ENCODE results near the gene RPL37A.
A peak's percentile ranks its signal among the peaks of the same experiment; 100 is the strongest.
"Not testable (repeated sequence)": the region's sequence is repeated elsewhere in the genome, so short reads cannot be mapped to it uniquely, and the experiment has no call there.

The RPL37A gene

DNA sequence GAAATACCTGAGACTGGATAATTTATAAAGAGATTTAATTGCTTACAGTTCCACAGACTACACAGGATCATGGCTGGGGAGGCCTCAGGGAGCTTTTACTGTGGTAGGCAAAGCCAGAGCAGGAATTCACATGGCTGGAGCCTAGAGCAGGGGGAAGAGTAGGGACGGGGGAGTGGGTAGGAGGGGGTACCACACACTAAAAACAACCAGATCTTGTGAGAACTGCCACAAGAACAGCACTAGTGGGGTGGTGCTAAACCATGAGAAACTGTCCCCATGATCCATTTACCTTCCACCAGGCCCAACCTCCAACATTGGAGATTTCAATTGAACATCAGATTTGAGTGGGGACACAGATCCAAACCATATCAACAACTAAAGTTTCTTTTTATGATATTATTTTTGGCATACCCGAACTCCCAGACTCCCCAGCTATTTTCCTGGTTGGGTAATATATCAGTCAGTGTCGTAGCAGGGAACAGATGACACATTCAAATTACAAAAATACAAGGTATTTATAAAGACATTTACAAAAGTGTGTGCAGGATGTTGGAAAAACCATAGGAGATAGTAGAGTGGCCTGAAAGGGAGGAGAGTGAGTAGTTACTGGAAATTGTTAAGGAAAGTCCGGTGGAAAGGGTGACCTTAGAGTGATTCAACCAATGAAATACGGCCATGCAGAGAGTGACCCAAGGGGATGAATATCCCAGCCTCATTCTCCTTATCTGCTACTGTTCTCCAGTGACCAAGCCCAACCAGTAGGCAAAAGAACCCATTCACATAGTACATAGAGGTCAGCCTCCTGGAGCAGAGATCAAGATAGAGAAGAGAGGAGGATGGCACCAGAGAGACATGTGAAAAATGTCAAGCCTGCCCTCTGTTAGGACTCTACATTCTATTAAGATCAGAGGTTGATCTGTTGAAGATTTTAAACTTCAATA lies 8.8 kb downstream of the RPL37A start:
- no peak for DNase-seq

DNA sequence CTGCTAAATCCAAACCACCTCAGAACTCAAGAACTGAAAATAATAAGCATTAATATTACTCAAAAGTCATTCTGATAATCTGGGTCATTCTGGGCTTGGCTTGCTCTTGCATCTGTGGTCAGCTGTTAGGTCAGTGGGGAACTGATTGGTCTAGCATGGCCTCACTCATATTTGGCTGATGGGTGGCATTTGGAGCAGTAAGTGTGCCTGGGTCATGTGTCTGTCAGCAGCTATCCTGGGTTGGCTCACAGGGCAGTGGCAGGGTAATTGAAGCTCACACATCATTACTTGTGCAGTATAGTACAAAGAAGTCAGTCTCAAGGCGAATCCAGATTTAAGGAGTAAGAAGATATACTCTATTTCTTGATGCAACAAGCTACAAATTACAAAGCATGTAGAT lies 9.6 kb downstream of the RPL37A start:
- no peak for DNase-seq

DNA sequence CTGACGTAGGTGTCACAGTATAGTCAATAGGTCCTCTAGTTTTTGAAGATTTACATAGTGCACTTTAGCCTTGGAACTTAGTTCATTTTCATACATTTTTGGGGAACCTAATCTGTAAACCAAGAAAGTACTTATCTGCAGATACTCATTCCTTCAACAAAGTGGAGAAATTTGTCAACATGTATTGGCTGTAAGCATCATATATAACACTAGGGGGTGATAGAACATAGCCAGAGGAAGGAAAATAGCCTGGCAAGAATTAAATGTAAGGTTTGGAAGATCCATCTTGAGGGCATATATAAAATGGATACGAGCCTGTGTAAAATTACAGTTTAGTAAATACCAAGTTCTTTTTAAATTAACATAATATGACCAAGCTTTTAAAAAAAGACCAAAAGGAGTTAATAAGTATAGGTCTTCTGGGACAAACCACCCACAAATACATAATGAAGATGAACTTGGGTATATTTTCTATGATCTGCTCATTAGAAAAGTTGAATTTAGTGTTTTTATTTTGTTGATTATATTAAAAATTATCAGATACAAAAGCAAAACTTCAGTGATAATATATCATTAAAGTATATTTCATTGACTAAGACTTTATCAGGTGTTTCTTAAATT lies 18.2 kb downstream of the RPL37A start:
- DNase-seq = no peak

DNA sequence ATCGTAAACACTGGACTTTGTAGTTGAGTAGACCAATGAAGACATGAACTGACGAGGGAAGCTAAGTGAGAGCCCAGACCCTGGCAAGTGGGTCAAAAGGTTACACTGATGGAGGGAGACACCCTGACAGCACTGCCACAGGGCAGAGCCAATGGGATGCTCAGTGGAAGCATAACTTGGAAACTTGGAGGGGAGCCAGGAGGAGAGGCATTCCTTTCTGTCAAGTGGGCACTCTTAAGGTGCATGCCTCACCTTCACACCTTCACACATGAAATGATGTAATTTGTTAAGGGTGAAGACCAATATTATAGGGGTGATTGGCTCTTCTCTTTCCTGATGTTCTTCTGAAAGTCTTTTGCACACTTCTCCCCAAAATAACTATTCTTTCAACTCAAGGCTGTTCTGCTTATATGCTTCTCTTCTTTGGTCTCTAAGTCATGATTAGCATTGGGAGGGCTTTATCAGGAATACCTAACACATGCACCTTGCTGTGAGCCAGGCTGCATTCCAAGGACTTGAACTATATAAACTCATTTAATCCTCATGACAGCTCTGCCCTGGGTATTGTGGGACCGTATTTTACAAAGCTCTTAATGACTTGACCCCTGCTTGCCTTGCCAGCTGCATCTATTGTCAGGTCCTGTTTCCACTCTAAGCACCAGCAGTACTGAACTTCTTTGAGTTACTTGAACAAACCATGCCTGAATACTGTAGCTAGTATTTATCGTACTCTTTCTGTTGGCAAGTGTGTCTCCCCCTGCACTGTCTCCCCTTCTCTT lies 19.0 kb downstream of the RPL37A start:
- no peak for DNase-seq

DNA sequence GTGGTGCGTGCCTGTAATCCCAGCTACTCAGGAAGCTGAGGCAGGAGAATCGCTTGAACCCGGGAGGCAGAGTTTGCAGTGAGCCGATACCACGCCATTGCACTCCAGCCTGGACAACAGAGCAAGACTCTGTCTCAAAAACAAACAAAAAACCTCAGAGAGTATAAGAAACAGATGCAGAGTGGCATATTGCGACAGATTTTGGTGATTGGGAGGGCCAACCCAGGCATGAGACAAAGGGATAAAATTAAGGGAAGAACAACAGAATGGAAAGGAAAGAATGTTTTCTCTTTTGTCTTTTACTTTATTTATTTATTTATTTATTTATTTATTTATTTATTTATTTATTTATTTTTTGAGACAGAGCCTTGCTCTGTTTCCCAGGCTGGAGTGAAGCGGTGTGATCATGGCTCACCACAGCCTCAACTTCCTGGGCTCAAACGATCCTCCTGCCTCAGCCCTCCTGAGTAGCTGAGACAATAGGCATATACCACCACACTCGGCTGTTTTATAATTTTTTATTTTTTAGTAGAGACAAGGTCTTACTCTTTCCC lies 20.0 kb downstream of the RPL37A start:
- not testable (repeated sequence) for DNase-seq

DNA sequence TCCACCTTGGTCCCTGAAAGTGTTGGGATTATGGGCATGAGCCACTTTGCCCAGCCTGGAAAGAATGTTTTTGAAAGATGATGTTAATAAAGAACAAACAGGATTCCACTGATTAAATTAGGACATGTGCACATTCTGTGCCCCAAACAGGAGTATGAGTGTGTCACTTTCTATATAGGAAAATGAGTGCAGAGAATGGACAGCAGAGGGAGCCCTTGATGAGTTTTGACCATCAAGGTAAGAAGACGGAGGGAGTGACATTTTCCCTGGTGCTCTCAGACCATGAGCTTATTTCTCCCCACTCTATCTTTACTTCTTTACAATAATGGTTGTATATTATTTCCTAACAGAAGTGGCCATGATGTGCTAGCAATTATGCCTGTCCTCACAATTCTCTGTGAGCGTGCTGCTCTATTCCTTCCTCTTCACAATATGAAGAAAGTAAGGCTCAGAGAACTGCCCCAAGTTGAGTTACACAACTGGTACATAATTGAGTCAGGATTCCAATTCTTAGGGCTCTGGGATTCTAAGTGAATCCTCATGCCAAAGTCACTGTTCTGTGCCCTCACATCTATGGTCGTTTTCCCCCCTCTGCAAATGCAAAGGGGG lies 20.6 kb downstream of the RPL37A start:
- DNase-seq = peak; percentile 62

DNA sequence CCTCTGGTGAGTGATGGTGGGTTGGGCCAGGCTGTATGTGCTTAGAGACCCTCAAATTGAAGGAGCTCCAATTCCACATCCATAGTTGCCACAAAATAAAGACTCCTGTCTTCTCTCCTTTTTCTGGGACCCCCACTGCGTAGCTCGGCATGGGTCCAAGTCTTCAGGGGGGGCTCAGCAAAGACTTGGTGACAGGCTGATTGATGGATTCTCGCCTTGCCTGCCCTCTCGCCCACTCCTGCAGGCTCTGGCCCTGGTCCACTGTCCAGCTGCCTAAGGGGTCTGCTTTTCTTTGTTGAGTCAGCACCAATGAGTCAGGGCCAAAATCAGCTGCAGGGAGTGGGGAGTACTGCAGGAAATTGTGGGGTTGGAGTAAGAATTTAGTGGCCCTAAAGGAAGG lies 21.5 kb downstream of the RPL37A start:
- no peak for DNase-seq

DNA sequence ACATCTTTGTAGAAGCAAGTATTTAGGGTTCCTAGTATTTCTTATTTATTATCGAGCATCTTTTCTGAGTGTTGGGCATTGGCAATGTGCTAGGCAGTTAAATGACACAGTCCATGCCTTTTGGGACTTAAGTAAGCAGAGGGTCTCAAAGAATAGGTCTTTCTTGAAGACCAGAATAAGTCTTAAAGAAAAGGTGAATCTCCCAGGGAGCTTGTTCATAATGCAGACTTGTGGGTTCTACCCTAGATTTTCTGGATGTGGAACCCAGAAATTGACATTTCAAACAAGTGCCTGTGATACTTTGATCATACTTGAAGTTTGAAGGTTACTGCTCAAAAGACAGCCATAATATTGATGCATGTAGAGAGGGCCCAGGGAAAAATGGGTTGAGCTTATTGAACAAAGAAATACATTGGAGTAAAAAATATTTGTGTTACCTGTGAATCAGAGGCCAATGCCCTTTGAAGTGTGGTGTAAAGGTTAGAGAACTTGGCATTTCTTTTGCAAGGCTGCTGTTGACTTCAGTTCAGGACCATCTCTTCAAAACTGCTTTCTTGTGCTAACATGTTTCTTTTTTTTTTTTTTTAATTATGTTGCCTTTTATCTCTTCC lies 24.4 kb downstream of the RPL37A start:
- no peak for DNase-seq

DNA sequence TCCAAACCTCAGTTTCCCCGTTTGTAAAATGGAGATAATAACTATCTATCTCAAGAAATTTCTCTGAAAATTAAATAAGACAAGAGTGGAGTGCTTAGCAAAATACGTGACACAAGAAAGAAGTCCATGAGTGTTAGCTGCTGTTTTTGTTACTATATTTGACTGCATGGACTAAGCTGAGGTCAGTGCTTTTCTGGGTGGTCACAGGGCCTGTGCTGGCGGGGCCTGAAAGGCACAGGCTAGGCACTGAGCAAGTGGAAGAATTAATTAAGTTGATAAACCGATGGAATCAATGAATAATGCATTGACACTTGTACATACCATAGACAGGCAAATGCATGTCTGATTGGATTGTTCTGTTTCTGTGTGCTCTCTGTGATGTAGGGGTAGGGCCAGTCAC lies 27.3 kb downstream of the RPL37A start:
- no peak for DNase-seq

DNA sequence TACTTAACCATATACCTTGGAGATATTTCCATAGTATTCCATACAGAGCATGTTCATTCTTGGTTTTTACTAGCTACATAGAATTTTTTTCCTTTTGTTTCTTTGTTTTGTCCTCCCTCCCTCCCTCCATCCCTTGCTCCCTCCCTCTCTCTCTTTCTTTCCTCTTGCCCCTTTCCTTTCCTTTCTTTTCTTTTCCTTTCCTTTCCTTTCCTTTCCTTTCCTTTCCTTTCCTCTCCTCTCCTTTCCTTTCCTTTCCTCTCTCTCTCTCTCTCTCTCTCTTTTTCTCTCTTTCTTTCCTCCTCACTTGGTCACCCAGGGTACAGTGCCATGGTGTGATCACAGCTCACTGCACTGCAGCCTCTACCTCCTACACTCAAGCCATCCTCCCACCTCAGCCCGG lies 28.3 kb downstream of the RPL37A start:
- no peak for DNase-seq

DNA sequence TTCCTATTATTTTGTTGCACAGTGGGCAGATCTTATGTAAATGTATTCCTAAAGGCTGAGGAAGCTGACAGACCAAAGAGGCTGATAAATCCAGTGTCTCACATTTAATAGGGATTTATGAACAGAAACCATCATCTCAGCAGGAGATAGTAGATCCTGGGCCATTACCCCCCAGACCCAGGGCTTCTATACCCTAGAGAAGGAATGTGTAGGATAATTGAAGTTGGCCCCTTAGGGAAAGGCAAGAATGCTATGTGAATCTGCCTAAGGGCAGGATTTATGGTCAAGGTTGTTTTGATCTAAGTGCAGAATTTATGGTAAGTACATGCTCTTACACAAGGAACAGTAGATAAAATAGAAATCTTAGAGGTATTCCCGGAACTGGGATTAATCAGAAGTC lies 29.0 kb downstream of the RPL37A start:
- no peak for DNase-seq

DNA sequence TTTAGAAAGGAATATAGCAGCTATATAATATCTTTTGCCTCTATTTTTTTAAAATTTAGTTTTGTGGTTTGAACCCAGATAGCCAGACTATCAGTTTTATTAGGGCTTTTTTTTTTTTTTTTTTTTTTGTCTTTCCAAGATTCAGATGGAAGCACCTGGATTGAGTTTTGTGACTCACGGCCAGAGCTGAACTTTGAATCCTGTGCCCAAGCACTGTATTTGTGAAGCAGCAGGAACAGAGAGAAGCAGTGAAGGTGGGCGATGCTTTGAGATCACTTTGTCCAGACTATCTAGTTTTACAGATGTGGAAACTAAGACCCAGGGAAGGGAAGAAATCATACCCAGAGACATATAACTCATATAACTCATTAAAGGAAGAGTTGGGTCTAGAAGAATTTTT lies 33.9 kb downstream of the RPL37A start:
- DNase-seq = no peak

DNA sequence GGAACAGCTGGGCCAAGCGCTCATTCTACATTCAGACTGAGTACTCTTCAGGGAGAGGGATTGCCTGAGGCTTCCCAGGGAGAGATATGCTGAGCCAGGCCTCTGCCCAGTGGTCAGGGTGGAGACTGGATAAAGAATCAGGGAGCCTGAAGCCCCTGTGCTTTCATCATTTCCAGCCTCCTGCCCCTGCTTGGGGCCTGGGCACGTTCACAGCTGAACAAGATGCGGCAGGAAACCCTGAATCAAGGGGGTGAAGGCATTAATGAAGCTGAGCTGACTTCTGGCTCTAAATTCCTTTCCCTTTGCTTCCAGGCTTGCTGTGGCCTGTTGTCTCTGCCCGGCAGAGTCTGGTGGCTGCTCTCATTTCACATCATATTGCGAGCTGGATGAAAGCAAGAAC lies 35.0 kb downstream of the RPL37A start:
- peak; percentile 47 for DNase-seq

DNA sequence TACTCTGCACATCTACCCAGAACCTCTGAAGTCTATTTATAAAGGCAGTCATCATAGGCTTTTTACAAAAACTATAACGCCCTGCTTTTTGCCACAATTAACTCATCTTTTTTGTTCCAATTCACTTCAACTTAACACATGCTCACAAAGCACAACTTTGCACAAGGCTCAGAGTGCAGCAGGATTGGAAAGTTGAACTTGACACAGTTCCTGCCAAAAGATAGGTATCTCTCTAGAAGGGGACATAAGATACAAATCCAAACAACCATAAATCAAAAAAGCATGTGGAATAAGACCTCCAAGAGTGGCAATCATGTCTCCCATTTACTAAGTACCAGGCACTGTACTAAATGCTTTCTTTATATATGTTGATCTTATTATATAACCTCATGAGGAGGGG lies 36.2 kb downstream of the RPL37A start:
- DNase-seq = no peak

DNA sequence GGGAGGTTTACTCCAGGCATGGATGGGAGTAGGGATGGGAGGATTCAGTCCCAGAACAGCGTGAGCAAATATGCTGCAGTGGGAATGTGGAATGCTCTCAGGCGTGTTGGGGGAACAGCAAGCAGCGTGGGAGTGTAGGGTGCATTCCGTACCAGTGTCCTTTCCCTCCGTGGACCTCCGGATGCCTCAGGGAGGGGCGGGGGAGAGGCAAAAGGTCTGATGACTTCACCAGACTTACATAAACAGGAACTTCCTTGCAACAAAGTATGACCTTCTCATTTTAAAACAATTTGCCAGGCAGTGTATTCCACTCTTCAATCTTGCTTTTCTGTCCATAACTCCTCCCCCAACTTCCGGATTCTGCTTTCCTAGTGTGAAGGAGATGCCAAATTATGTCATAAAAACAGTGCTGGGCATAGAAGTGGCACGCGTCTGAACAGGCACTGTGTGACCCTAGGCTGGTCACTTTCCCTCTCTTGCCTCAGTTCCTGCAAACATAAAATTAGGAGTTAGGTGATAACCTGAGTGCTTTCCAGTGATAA lies 36.9 kb downstream of the RPL37A start:
- DNase-seq = peak; percentile 69

DNA sequence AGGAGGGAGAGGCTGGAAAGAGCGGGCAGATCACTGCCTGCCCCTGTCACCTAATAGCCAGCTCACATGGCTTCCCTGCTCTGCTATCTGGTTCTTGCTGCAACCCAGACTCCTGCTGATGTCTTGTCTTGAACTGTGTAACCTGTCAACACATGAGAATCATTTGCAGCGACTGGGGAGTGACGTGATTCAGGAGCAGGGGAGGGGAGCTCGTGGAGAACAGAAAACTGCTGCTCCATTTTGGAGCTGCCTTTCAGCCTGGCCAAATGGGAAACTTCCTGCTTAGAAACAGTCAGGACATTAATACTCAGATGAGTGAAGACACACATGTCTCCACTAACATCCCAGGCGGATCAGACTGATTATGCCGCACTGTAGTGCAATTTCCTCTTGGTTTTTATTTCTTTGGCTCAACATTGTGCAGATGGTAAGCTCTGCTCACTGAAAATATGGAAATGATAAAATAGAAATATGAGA lies 38.1 kb downstream of the RPL37A start:
- DNase-seq = peak; percentile 50

DNA sequence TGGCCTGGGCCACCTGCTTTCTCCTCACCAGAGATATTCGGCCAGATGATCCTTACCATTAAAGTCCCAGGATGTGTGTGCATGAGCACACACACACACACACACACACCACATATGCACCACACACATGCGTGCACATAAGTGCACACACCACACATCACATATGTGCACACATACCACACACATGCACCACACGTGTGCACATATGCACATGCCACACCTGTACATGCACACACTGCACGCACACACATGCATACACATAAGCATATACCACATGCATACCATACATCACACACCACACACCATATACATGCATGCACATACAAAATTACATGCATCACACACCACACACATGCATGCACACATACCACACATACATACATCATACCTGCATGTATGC lies 38.7 kb downstream of the RPL37A start:
- DNase-seq = no peak

DNA sequence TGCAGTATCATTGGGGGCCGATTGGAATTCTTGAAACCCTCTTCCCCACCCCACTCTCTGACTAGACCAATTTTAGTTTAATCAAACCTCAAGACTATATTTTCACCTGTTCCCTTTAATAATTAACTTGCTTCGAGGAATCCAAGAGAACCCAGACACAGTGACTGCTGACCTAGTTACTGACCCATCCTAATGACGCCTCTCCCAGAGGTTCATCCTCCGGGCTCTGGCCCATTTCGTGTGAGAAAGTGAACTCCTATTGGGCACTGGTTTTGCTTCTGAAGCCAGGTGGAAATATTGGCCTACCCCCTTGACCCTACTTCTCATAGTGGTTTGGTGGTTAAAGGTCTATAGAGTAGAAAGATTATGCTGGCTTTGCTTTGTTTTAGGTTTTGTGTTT lies 39.9 kb downstream of the RPL37A start:
- no peak for DNase-seq

DNA sequence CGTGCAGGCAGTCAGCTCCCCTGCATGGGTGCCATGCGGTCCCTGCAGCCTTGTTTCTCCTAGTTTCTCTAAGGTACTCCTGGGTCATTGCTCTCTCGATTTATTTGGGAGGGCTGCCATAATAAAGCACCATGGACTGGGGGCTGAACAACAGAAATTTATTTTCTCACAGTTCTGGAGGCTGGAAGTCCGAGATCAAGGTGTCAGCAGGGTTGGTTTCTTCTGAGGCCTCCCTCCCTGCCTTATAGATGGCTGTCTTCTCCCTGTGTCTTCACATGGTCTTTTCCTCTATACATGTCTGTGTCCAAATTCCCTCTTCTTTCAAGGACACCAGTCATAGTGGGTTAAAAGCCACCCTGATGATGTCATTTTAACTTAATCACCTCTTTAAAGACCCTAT lies 40.5 kb downstream of the RPL37A start:
- no peak for DNase-seq

DNA sequence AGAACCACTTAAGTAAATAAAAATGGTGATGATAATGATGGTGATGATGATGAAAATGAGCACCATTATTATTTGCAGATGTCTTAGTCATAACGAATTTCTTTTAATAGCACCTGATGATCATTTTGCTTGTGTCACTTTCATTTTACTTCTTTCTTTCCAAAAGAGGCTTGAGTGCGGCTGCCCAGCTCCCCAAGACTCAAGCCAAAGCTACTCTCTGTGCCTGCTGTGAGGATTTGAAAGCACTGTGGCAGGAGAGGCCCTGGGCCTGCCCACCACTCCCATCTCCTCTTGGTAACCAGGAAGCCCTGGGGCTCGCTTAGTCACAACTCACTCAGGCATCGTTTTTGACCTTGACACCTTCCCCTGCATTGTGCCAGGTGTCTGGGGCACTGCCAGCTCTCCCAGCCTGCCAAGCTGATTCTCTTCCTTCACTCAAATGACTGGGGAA lies 41.2 kb downstream of the RPL37A start:
- DNase-seq = no peak

DNA sequence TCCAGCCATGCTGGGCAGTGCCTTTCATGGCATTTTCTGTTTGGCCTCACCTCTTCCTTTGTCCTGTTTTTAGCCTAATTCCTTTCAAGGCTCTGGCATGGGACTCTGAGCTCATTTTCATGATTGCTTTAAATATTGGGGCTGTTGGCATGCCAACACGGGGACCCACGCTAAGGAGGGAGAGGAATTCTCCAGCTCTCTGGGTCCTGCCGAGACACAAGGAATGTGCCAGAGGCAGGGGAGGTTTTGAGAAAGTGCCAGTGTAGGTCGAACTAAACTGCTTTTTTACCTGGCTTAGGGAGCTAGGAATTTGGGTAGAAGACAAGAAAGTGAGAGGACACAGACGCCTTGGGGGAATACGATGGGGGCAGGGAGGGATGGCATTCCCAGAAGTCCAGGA lies 42.3 kb downstream of the RPL37A start:
- DNase-seq = no peak

All from right kidney (tissue), 1 donor.